GM19025 (cell line): ENCODE measurements around the gene C6orf141.

Source experiments
- ATAC-seq: cut with Tn5 transposase; IDR thresholded peaks from one replicate; pipeline ENCODE4 v1.9.1; 2021; ENCODE audit warnings: mild to moderate bottlenecking, low read depth, moderate library complexity; ENCODE audit not compliant: unreplicated experiment

Gene C6orf141

DNA sequence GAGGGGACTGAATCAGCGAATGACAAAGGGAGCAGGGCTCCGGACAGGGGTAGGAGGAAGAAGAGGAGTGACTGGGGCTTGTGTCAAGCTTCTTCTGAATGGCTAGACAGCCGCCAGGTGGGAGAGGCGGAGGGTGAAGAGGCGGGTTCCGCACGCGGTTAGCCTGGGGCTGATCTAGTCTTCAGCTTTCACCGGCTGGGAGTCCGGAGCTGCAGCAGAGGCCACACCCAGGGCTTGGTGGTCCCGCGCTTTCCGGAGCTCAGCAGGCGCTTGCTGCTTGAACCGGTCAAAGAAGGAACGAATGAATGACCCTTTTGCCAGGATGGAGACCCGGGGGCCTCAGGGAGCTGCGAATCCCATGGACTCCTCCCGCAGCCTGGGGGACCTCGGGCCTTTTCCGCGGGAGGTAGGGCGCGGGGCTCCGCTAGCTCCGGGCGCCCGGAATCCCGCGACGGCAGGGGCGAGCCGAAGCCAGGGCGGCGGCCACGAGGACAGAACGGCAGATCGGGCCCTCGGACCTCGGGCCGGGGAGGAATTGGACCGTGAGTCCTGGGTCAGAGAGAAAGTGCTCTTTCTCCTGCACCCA is at the start of gene C6orf141:
Gene C6orf141, plus strand, starts transcription at position 177 of the 586 bp plus-strand sequence. Its CDS starts 125 bp downstream, at position 302.
- peak; percentile 68 for ATAC-seq

DNA sequence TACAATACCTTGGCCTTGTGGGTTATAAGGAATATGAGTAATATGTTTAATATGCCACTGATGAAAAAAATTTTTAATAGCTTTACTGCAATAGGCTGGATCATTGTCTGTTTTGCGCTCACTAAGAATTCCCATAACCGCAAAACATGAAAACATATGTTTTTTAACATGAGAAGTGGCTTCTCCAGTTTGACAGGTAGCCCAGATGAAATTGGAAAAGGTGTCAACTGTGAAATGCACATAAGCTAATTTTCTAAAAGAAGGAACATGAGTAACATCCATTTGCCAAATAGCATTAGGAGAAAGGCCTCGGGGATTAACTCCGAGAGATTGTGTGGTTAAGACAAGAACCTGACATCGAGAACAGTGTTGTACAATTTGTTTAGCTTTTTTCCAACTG is 45.8 kb upstream of the C6orf141 start:
- ATAC-seq = no peak

DNA sequence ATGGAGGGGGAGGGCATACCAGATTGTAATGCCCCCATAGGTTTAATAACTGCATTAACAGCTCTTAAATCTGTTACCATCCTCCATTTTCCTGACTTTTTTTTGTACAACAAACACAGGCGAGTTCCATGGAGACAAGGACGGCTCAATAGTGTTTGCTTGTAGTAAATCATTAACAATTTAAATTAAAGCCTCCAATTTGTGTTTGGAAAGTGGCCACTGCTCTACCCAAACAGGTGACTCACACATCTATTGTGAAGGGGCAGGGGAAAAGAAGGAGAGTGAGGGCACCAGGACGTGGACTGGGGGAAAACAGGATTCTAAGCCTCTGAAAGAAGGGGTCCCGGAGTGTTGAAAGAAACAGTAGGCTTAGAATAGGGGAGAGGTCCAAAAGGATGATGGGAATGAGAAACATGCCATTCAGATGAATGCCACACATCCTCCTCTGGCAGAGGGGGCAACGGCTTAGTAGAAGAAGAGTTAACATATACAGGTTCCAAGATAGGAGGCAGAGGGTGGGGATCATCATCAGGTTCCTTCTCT is 43.8 kb upstream of the C6orf141 start:
- ATAC-seq = no peak

DNA sequence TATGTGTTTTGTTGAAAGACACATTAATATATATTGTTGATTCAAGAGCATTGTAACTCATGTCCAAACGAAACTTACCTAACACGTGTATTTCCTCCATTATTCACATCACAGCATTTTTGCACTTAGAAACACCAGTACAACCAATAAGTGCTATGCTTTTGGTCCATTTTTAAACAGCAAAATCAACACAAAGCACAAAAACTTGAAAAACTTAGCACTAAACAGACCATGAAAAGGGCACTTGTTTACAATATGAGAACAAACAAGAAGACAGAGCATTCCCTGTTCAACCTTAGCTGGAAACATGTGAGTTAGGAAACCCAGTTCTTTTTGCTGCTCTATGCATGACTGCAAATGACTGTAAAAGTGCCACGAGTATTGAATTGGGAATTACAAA is 41.1 kb upstream of the C6orf141 start:
- no peak for ATAC-seq

DNA sequence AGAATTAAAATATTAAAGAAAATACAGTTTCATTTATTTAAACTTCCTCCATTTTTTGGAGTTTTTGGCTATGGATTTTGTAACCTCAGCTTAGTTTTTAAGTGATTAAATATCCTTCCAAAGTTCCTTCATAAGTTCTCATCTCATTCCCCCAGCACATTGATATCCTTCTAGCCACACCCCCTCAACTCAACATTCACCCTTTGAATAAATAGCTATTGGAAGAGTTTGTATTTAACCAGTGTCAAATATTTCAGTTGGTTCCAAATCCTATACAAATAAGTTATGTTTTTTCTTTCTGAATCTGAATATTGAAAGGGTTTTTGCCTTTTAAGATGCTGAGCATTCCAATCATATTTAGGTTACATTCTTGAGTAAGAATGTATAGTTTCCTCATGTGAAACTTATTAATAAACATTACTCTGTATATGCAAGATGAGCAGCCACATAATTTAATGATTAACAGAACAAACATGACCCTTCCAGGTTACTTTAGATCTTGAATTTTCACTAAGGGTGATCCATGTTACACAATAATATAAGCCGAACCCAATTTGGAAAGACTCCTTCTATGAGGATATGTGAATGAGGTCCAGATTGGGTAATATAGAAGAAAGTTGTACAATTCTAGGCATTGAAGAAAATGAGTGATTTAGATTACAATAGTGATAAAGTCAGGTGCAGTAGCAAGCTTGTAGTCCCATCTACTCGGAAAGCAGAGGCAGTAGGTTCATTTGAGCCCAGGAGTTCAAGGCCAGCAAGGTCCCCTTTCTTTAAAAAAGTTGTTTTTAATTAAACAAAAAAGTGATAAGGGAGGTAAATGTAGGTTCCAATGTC is 37.1 kb upstream of the C6orf141 start:
- no peak for ATAC-seq

DNA sequence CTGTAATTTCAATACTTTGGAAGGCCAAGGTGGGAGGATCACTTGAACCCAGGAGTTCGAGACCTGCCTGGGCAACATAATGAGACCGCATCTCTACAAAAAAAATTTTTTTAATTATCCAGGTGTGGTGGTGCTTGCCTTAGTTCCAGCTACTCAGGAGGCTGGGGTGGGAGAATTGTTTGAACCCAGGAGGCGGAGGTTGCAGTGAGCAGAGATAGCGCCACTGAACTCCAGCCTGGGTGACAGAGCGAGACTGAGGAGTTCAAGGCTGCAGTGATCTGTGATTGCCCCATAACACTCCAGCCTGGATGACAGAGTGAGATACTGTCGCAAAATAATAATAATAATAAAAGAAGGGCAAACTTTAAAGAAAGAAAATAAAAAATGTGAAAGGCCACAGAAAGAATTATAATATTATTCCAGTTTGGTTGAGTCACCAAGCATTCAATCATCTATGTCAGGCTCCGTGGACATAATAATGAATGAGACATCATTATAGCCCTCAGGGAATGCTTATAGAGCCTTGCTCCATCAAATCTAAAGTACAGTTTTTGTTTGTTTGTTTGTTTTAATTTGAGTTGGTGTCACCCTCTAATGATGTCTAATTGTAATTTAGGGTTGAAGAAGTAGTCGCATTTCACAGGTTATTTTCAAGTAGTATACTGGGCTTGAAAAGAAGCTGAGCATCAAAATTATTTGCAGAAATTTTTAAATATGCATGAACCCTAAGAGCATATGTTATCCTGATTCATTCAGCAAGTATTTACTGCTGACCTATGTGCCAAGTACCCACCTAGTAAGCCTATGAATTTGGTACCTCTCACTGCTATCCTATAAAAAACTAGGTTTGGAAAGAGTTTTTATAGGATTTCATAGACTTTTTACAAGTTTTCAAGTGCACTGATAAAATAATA is 35.6 kb upstream of the C6orf141 start:
- ATAC-seq = no peak

DNA sequence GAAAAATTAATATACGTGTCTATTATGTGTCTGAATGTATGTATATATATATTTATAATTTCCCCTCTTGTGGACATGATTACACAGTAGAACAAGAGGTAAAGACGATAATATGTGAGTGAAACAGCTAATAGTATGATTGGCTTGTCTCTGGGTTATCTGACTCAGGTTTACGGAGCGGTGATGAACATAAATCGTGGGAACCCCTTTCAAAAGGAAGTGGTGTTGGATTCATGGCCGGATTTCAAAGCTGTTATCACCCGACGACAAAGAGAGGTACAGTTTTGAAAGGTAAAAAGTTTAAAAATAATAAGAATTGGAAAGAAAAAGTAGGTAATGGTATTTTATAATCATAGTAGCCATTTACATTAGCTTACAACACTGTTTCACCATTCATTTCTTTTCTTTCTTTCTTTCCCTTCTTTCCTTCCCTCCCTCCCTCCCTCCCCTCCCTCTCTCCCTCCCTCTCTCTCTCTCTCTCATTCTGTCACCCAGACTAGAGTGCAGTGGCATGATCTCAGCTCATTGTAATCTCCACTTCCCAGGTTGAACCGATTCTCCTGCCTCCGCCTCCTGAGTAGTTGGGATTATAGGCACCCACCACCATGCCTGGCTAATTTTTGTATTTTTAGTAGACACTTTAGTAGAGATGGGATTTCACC is 34.9 kb upstream of the C6orf141 start:
- no peak for ATAC-seq

DNA sequence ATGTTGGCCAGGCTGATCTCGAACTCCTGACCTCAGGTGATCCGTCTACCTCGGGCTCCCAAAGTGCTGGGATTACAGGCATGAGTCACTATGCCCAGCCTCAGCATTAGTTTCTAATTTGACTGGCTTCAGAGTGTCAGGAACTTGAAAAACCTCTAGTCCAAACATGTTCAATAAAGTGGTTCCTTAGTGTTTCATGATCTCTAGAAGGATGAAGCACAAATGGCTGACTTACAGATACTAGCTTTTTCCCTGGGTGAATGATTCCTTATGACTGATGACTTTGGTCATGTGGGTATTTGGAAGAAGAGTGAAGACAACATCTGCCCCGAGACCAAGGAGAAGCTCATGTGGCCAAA is 34.3 kb upstream of the C6orf141 start:
- no peak for ATAC-seq

DNA sequence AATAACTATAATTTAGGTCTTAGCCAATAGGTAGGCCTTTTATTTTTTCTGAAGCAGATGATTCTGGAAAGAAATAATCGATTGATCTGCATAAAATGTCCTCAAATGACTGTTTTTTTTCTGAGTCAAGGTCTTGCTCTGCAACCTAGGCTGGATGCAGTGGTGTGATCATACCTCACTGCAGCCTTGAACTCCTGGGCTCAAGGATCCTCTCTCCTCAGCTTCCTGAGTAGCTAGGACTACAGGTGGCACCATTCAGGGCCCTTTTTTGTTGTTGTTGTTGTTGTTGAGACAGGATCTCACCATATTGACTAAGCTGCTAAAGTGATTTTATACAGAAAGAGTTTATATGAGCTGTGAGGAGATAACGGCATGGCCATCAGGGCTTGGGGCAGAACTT is 32.5 kb upstream of the C6orf141 start:
- no peak for ATAC-seq

DNA sequence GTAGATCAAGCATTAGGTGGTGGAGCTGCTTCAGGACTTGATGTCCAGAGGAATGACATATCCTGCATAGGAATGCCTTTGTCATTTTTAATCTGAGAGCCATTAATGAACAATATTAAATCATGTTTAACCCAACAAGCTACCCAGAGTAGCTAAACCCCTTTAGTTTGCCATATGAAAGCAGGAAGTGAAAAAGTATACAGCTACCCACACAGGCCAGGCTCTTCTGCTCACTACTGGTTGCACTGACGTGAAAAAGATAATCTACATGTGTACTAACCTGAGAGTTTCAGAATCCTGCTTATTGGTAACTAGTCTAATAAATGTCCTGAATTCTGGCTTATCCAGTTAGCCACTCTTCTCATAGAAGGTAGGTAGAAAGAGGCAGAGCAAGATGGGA is 30.8 kb upstream of the C6orf141 start:
- ATAC-seq = peak; percentile 82

DNA sequence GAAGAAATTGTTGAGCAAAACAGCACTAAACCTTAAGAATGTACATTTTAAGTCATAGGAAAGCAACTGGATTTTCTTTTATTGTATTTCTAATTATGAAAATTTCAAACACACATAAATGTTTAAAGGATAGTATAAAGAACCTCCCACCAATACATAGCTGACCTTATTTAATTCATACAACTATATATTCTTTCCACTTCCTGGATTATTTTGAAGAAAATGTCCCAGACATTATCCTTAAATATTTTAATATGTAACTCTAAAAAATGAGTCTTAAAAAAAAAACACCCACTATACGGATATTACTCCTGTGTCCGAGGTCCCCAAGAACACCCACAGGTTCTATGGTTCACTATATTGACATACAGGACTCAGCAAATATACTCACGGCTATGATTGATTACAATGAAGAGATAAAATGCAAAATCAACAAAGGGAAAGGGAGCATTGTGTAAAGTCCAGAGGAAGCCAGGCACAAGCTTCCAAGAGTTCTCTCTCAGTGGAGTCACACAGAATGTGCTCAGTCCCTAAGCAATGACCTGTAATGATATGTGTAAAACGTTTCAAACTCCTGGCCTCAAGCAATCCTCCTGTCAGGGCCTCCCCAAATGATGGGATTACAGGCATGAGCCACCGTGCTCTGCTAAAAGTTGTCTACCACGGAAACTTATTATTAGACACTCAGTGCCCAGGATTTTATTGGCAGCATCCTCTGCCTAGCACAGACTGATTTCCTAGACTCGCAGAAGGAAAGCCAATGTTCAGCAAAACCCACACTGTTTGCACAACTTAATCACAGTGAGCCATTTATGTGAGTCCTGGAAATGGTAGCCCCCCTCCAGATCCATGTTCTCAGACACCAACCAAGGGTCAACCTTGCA is 27.5 kb upstream of the C6orf141 start:
- ATAC-seq = no peak

DNA sequence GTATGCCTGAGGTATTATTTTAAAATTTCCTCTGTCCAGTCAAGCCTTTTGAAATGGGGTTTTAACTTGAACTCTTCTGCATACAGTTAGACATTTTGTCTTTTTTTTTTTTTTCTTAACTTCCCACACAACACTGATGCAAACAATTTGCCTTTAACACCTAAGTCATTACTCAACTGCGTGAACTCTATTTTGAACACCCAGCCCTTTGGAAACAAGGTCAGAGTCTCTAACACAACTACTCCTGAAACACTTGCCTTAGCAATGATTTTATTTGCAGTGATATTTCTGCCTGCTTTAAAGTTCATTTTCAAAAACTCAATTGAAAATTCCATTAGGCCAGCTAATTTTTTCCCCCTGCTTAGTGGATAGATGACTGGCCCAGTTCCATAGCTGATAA is 26.6 kb upstream of the C6orf141 start:
- no peak for ATAC-seq

DNA sequence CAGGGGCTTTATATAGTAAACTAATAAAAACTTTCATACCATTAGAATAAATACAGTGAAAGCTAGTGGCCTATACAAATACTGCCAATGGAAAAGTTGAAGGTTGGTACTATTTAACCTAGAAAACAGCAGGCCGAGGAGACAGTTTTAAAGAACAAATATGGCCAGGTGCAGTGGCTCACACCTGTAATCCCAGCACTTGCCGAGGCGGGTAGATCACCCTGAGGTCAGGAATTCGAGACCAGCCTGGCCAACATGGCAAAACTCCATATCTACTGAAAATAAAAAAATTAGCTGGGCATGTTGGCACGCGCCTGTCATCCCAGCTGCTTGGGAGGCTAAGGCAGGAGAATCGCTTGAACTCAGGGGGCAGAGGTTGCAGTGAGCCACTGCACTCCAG is 25.9 kb upstream of the C6orf141 start:
- ATAC-seq = no peak

DNA sequence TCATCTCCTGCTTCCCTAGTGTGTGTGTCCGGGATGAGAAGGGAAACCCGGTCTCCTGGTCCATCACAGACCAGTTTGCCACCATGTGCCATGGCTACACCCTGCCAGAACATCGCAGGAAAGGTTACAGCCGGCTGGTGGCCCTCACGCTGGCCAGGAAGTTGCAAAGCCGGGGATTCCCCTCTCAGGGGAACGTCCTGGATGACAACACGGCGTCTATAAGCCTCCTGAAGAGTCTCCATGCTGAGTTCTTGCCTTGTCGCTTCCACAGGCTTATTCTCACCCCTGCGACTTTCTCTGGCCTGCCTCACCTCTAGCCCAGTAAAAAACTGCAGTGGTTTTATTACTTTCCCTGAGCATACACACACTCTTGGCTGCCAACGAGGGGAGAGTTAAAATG is 23.9 kb upstream of the C6orf141 start:
- no peak for ATAC-seq

DNA sequence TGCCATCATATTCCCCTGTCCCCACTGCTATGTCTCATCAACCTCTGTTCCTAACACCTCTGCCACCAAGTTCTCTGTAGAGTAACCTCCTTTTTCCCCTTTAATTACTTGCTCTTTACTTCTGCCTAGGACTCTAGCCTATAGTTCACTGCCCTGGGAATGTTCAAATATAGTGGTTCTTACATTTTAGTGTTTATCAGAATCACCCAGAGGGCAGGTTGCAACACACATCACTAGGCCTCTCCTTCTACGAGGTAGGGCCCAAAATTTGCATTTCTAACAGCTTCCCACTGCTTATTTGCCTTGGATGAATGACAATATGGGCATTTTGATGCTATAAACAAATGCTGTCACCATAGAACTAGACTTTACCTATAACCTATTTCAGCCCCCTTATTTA is 23.1 kb upstream of the C6orf141 start:
- ATAC-seq = no peak

DNA sequence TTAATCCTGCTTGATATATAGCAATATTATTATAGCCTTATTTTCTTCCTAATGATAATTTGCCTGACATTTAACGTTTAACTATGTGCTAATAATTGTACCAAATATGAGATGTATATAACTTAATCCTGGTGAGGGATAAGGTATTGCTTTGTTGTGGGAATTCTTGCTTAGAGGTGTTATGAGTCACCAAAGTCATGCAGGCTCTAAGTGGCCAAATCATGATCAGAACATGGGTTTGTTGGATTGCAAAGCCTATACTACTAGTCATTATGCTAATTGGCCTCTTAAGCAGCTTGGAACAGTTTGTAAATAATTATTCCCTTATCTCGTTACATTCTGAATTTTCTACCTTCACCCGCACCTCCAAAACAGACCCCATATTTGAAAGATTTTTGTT is 21.9 kb upstream of the C6orf141 start:
- ATAC-seq = no peak

DNA sequence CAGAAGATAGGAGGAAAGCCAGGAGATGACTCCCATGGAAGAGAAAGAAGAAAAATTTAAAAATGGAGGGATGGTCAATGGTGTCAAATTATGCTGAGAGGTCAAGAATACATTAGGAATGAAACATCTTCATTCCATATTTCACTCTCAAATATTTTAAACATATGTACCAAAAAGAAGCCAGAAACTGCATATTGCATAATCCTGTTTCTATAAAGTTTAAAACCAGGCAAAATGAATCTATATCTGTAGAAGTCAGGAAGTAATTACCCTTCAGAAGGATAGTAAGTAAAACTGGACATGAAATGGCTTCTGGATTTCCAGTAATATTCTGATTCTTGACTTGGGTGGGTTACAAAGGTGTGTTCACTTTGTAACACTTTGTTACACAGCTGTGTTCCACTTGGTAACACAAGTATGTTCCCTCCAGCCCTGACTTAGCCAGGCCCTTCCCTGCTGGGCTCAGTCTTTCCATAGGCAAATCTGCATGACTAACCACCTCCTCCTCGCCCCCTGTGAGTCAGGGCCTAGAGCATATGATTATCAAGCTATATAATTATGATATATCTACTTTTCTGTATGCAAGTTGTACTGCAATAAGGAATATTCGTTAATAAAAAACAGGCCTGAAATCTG is 20.2 kb upstream of the C6orf141 start:
- no peak for ATAC-seq

DNA sequence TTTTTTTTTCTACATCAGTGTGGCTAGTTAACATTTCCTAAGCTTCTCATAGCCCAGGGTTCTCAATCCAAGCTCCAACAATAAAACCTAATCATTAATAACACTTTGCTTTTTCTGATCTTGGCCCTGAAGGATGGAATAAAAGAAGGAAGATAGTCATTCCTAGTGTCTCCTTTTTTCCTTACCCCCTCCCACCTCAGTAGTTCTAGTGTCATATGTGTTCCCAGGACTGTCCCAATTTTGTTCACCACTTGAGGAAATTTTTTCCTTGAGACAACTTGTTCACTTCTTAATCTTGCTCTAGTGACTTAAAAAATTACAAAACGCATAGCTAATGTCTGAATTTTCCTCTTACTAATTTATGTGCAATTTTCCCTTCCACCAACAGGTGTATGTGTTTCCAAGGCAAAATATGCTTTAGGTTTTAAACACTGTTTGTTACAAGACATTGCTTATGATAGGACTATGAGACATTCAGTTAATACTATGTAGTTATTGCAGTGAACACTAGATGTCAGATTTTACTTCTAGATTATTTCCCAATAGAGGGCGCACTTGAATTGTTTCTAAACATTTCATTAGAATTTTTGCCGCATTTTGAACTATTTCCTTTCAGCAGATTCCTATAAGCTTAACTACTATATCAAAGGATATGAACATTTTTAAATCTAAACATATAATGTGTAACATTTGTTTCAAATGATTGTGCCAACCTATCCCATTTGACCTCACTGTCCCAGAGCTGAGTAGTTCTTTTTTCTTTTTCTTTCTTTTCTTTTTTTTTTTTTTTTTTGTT is 18.5 kb upstream of the C6orf141 start:
- ATAC-seq = peak; percentile 83
